K562 (cell line): Measurements from ENCODE around the gene UBXN4. TPM values are rescaled to one million over a fixed set of nuclear protein-coding genes. Genes with fewer than 3 reads are reported as not detected.

ENCODE experiments used
- CBX2 ChIP-seq: fragments of 200-600 bp; sonication (generic); IDR thresholded peaks from one replicate; pipeline ENCODE4 v1.6.1; 2012; ENCODE audit warnings: mild to moderate bottlenecking, low read length, inconsistent platforms; ENCODE audit not compliant: insufficient read depth, poor library complexity, severe bottlenecking
- DDX20 ChIP-seq: fragments of 450-650 bp; IDR thresholded peaks from 2 replicates; pipeline ENCODE4 v1.6.1; 2016; ENCODE audit warnings: missing genetic modification characterization, low read depth, mild to moderate bottlenecking, missing compliant biosample characterization, moderate library complexity
- DPF2 ChIP-seq: fragments of 450-650 bp; IDR thresholded peaks from 2 replicates; pipeline ENCODE4 v1.6.1; 2016
- HSF4 ChIP-seq: fragments of 250-450 bp; sonication (Bioruptor Pico); IDR thresholded peaks from 2 replicates; pipeline ENCODE4 v2.1.2; 2022; ENCODE audit warnings: mild to moderate bottlenecking, moderate library complexity, borderline replicate concordance
- JUND ChIP-seq, 2 experiments: IDR thresholded peaks; 2 replicates in 1 of 2; 3 replicates in 1 of 2; pipeline ENCODE4 v1.6.1; 2011; ENCODE audit warnings: borderline replicate concordance in 2 of 2, low read depth in 2 of 2, low read length in 2 of 2, improper control_type of control experiment in 1 of 2, missing biosample characterization in 1 of 2, missing genetic modification characterization in 1 of 2, missing genetic modification reagents in 1 of 2
- NR2C1 ChIP-seq, 2 experiments: fragments of 450-650 bp; IDR thresholded peaks; 2 replicates each; pipeline ENCODE4 v1.6.1; 2017; ENCODE audit warnings: mild to moderate bottlenecking in 2 of 2, antibody characterized with exemption in 1 of 2, inconsistent platforms in 1 of 2, missing compliant biosample characterization in 1 of 2, missing genetic modification characterization in 1 of 2
- PHB ChIP-seq: fragments of 250-450 bp; sonication (Bioruptor Pico); IDR thresholded peaks from 2 replicates; pipeline ENCODE4 v1.5.0; 2021
- POLR2A ChIP-seq: fragments of 450-650 bp; conservative IDR thresholded peaks from 2 replicates; pipeline ENCODE4 v1.6.1; 2016
- RBM17 ChIP-seq: fragments of 200-400 bp; formaldehyde crosslinking; IDR thresholded peaks from 2 replicates; pipeline ENCODE4 v1.6.1; 2017; ENCODE audit warnings: low read depth, mild to moderate bottlenecking, low read length, borderline replicate concordance
- RHOXF2B ChIP-seq: fragments of 250-450 bp; sonication (Bioruptor Pico); conservative IDR thresholded peaks from 2 replicates; pipeline ENCODE4 v1.5.1; 2021
- STAG1 ChIP-seq: sonication (generic); formaldehyde crosslinking; IDR thresholded peaks from 2 replicates; pipeline ENCODE4 v1.5.0; 2020; ENCODE audit warnings: missing genetic modification reagents, borderline replicate concordance
- U2AF1 ChIP-seq: fragments of 200-400 bp; formaldehyde crosslinking; optimal IDR thresholded peaks from 2 replicates; pipeline ENCODE3; 2017; ENCODE audit warnings: mild to moderate bottlenecking, low read depth, low read length, moderate library complexity
- ZNF384 ChIP-seq: IDR thresholded peaks from 2 replicates; pipeline ENCODE4 v1.6.1; 2012; ENCODE audit warnings: low read depth, low read length, improper control_type of control experiment
- polyA plus RNA-seq, 8 experiments: library from polyadenylated mRNA; depleted of rRNA in 4 of 8; stranded (reverse) in 5 of 8; unstranded in 3 of 8; fragments of >200 nt; fragmentation: Nextera tagmentation in 2 of 8; fragmentation: Illumina TruSeq in 1 of 8; extraction: Ambion mirVana in 2 of 8; extraction: Trizol in 1 of 8; gene quantifications; 2 replicates each; pipeline versions ENCODE4 v1.2.1 to v1.2.3, GENCODE V29; 2011 to 2014; ENCODE audit warnings: inconsistent platforms in 1 of 8, missing spikeins in 1 of 8
- total RNA-seq, 7 experiments: library from RNA; depleted of rRNA in 6 of 7; stranded (reverse); fragments of >200 nt in 6 of 7; fragmentation: Illumina TruSeq in 2 of 7; extraction: Trizol in 2 of 7; gene quantifications; 2 replicates each; pipeline versions ENCODE4 v1.2.1 to v1.2.3, GENCODE V29; 2011 to 2021; ENCODE audit warnings: low replicate concordance in 1 of 7
- TF ChIP-seq, protein P1 (sequence below): fragments of 450-650 bp; formaldehyde crosslinking; IDR thresholded peaks from 2 replicates; pipeline ENCODE4 v1.4.0; 2020; ENCODE audit warnings: mild to moderate bottlenecking
- TF ChIP-seq, protein P2 (sequence below): fragments of 450-650 bp; IDR thresholded peaks from 2 replicates; pipeline ENCODE4 v1.6.1; 2016; ENCODE audit warnings: antibody characterized with exemption
- TF ChIP-seq, protein P3 (sequence below): sonication (generic); formaldehyde crosslinking; IDR thresholded peaks from 2 replicates; pipeline ENCODE4 v1.8.1; 2023; ENCODE audit warnings: mild to moderate bottlenecking, missing genetic modification reagents, moderate library complexity
- TF ChIP-seq, protein P4 (sequence below): fragments of 450-650 bp; formaldehyde crosslinking; IDR thresholded peaks from 2 replicates; pipeline ENCODE4 v1.4.0; 2022; ENCODE audit warnings: mild to moderate bottlenecking, moderate library complexity
- TF ChIP-seq, protein P5 (sequence below): fragments of 250-450 bp; sonication (Bioruptor Pico); IDR thresholded peaks from 2 replicates; pipeline ENCODE4 v1.4.0; 2020; ENCODE audit warnings: borderline replicate concordance
- TF ChIP-seq, protein P6 (sequence below): fragments of 450-650 bp; formaldehyde crosslinking; IDR thresholded peaks from 2 replicates; pipeline ENCODE4 v1.4.0; 2020; ENCODE audit warnings: mild to moderate bottlenecking, moderate library complexity

UBXN4 gene
- total and polyA plus RNA-seq, 9 of the 15 experiments (the other 6 are each of a cell fraction or from before 2014, with no cell fraction given), result 30.4 to 127 (median 55.3) TPM

DNA sequence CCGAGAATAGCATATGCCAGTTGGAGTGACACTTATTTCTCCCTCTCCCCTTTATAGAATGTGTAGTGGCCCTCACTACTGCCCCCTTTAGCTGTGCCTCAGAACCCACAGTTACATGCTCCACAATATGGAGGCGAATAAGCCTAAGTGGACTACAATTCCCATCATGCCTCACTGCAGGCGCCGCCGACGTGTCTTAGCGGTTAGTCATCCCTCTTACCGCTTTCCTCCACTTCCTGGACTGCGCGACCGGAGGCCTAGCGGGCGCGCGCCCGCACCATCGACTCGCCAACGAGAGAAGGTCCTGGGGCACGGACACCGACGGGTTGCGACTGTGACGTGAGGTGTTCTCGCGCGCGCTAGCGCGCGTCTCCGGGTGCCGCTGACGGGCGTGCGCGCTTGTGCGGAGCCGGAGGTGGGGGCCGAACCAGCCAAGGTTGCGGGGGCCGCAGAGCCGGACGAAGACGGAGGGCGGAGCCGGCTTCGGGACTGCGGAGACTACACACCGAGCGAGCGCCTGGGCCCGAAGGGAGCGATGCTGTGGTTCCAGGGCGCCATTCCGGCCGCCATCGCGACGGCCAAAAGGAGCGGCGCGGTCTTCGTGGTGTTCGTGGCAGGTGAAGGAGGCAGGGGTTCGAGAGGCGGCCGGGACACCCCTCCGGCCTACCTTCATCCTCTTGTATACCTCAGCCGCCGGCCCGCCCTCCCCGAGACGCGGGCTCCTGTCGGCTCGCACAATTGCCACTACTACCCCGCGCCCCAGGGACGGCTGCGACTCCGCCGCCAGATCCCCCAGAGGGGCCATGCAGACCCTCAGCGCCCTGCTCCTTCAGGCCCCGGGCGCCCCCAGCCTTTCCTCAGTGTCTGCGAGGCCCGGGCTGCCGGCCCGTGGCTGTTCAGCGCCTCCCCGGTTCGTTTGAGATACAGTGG is at the start of gene UBXN4 (continued):
- TF ChIP-seq JUND (IDR thresholded peaks at IDR 0.05; ENCODE audit: borderline replicate concordance, low read depth, low read length), result peak; percentile 98
- peak; percentile 96; the same call in 2 of the 3 replicates for TF ChIP-seq JUND (tag; IDR thresholded peaks at IDR 0.05; ENCODE audit: borderline replicate concordance, low read depth, low read length)
- no peak for TF ChIP-seq CBX2
- TF ChIP-seq DDX20, result no peak
- TF ChIP-seq, protein P1, sequence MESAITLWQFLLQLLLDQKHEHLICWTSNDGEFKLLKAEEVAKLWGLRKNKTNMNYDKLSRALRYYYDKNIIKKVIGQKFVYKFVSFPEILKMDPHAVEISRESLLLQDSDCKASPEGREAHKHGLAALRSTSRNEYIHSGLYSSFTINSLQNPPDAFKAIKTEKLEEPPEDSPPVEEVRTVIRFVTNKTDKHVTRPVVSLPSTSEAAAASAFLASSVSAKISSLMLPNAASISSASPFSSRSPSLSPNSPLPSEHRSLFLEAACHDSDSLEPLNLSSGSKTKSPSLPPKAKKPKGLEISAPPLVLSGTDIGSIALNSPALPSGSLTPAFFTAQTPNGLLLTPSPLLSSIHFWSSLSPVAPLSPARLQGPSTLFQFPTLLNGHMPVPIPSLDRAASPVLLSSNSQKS (CRISPR knock-in tag), result no peak
- TF ChIP-seq, protein P2, sequence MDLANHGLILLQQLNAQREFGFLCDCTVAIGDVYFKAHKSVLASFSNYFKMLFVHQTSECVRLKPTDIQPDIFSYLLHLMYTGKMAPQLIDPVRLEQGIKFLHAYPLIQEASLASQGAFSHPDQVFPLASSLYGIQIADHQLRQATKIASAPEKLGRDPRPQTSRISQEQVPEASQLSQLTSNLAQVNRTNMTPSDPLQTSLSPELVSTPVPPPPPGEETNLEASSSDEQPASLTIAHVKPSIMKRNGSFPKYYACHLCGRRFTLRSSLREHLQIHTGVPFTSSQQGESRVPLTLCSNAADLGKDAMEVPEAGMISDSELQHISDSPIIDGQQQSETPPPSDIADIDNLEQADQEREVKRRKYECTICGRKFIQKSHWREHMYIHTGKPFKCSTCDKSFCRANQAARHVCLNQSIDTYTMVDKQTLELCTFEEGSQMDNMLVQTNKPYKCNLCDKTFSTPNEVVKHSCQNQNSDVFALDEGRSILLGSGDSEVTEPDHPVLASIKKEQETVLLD, result peak; percentile 88; the same call in 1 of the 2 replicates
- TF ChIP-seq, protein P3, sequence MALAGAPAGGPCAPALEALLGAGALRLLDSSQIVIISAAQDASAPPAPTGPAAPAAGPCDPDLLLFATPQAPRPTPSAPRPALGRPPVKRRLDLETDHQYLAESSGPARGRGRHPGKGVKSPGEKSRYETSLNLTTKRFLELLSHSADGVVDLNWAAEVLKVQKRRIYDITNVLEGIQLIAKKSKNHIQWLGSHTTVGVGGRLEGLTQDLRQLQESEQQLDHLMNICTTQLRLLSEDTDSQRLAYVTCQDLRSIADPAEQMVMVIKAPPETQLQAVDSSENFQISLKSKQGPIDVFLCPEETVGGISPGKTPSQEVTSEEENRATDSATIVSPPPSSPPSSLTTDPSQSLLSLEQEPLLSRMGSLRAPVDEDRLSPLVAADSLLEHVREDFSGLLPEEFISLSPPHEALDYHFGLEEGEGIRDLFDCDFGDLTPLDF (CRISPR knock-in tag), result peak; percentile 37; the same call in 1 of the 2 replicates
- no peak for TF ChIP-seq NR2C1 (IDR thresholded peaks at IDR 0.05)
- TF ChIP-seq NR2C1 (tag; IDR thresholded peaks at IDR 0.05), result peak; percentile 43; the same call in 1 of the 2 replicates
- TF ChIP-seq U2AF1, result peak; percentile 13
- TF ChIP-seq PHB (CRISPR knock-in tag), result no peak
- TF ChIP-seq STAG1 (CRISPR knock-in tag), result no peak
- TF ChIP-seq, protein P4, sequence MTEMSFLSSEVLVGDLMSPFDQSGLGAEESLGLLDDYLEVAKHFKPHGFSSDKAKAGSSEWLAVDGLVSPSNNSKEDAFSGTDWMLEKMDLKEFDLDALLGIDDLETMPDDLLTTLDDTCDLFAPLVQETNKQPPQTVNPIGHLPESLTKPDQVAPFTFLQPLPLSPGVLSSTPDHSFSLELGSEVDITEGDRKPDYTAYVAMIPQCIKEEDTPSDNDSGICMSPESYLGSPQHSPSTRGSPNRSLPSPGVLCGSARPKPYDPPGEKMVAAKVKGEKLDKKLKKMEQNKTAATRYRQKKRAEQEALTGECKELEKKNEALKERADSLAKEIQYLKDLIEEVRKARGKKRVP (CRISPR knock-in tag), result no peak
- TF ChIP-seq, protein P5, sequence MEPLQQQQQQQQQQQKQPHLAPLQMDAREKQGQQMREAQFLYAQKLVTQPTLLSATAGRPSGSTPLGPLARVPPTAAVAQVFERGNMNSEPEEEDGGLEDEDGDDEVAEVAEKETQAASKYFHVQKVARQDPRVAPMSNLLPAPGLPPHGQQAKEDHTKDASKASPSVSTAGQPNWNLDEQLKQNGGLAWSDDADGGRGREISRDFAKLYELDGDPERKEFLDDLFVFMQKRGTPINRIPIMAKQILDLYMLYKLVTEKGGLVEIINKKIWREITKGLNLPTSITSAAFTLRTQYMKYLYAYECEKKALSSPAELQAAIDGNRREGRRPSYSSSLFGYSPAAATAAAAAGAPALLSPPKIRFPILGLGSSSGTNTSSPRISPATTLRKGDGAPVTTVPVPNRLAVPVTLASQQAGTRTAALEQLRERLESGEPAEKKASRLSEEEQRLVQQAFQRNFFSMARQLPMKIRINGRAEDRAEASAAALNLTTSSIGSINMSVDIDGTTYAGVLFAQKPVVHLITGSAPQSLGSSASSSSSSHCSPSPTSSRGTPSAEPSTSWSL, result no peak
- no peak for TF ChIP-seq HSF4 (CRISPR knock-in tag)
- TF ChIP-seq POLR2A, result peak; percentile 86
- TF ChIP-seq RHOXF2B (CRISPR knock-in tag), result no peak
- TF ChIP-seq DPF2, result peak; percentile 50
- TF ChIP-seq RBM17, result no peak
- TF ChIP-seq ZNF384, result no peak
- TF ChIP-seq, protein P6, sequence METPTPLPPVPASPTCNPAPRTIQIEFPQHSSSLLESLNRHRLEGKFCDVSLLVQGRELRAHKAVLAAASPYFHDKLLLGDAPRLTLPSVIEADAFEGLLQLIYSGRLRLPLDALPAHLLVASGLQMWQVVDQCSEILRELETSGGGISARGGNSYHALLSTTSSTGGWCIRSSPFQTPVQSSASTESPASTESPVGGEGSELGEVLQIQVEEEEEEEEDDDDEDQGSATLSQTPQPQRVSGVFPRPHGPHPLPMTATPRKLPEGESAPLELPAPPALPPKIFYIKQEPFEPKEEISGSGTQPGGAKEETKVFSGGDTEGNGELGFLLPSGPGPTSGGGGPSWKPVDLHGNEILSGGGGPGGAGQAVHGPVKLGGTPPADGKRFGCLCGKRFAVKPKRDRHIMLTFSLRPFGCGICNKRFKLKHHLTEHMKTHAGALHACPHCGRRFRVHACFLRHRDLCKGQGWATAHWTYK (CRISPR knock-in tag), result no peak
